HepG2 (cell line): ENCODE data around the gene CHRM5. TPM values are rescaled to one million over a fixed set of nuclear protein-coding genes. Genes with fewer than 3 reads are reported as not detected.

Source experiments
- AKAP8 ChIP-seq: sonication (generic); formaldehyde crosslinking; IDR thresholded peaks from 2 replicates; pipeline ENCODE4 v1.5.1; 2020; ENCODE audit warnings: mild to moderate bottlenecking, missing genetic modification reagents
- CREBL2 ChIP-seq: sonication (generic); formaldehyde crosslinking; IDR thresholded peaks from 2 replicates; pipeline ENCODE4 v1.8.1; 2023; ENCODE audit warnings: missing genetic modification reagents, mild to moderate bottlenecking, borderline replicate concordance
- DNMT1 ChIP-seq: sonication (generic); formaldehyde crosslinking; IDR thresholded peaks from 2 replicates; pipeline ENCODE4 v1.5.1; 2020; ENCODE audit warnings: mild to moderate bottlenecking, missing genetic modification reagents
- DR1 ChIP-seq: sonication (generic); formaldehyde crosslinking; IDR thresholded peaks from 2 replicates; pipeline ENCODE4 v1.8.0; 2021; ENCODE audit warnings: mild to moderate bottlenecking, missing genetic modification reagents, inconsistent platforms
- HES4 ChIP-seq: sonication (generic); formaldehyde crosslinking; IDR thresholded peaks from 2 replicates; pipeline ENCODE4 v1.9.0; 2021; ENCODE audit warnings: mild to moderate bottlenecking, missing genetic modification reagents, borderline replicate concordance
- KDM5A ChIP-seq: fragments of 200-600 bp; sonication (generic); IDR thresholded peaks from 2 replicates; pipeline ENCODE4 v1.7.0; 2018; ENCODE audit warnings: antibody characterized with exemption, mild to moderate bottlenecking, low read length, borderline replicate concordance
- MED8 ChIP-seq: sonication (generic); formaldehyde crosslinking; IDR thresholded peaks from 2 replicates; pipeline ENCODE4 v1.8.1; 2023; ENCODE audit warnings: mild to moderate bottlenecking, missing genetic modification reagents; ENCODE audit not compliant: insufficient replicate concordance
- MTA1 ChIP-seq: sonication (generic); formaldehyde crosslinking; IDR thresholded peaks from 2 replicates; pipeline ENCODE4 v1.4.0; 2020; ENCODE audit warnings: missing genetic modification reagents, mild to moderate bottlenecking, borderline replicate concordance
- SOX5 ChIP-seq: IDR thresholded peaks from 2 replicates; pipeline ENCODE4 v1.6.1; 2016; ENCODE audit warnings: borderline replicate concordance
- SRSF9 ChIP-seq: fragments of 200-400 bp; formaldehyde crosslinking; IDR thresholded peaks from 2 replicates; pipeline ENCODE4 v1.6.1; 2018; ENCODE audit warnings: borderline replicate concordance, mild to moderate bottlenecking, low read depth, low read length; ENCODE audit not compliant: insufficient read depth, poor library complexity, severe bottlenecking
- SRY ChIP-seq: sonication (generic); formaldehyde crosslinking; IDR thresholded peaks from 2 replicates; pipeline ENCODE4 v1.8.0; 2022; ENCODE audit warnings: mild to moderate bottlenecking, missing genetic modification reagents
- TBX2 ChIP-seq: sonication (generic); formaldehyde crosslinking; IDR thresholded peaks from 2 replicates; pipeline ENCODE4 v1.5.0; 2020; ENCODE audit warnings: missing genetic modification reagents, mild to moderate bottlenecking, borderline replicate concordance
- ZEB1 ChIP-seq: IDR thresholded peaks from 2 replicates; pipeline ENCODE4 v1.6.1; 2012; ENCODE audit warnings: mild to moderate bottlenecking, low read depth, inconsistent platforms; ENCODE audit not compliant: insufficient replicate concordance
- ZFP36L1 ChIP-seq: sonication (generic); formaldehyde crosslinking; IDR thresholded peaks from 2 replicates; pipeline ENCODE4 v1.8.0; 2022; ENCODE audit warnings: mild to moderate bottlenecking, missing genetic modification reagents, moderate library complexity
- ZFP41 ChIP-seq: sonication (generic); formaldehyde crosslinking; IDR thresholded peaks from 2 replicates; pipeline ENCODE4 v1.4.0; 2020; ENCODE audit warnings: mild to moderate bottlenecking, missing genetic modification reagents, borderline replicate concordance
- ZNF124 ChIP-seq: sonication (generic); formaldehyde crosslinking; IDR thresholded peaks from 2 replicates; pipeline ENCODE4 v1.4.0; 2020; ENCODE audit warnings: missing genetic modification reagents
- ZNF230 ChIP-seq: sonication (generic); formaldehyde crosslinking; IDR thresholded peaks from 2 replicates; pipeline ENCODE4 v1.4.0; 2020; ENCODE audit warnings: mild to moderate bottlenecking, missing genetic modification reagents
- ZNF33A ChIP-seq: sonication (generic); formaldehyde crosslinking; IDR thresholded peaks from 2 replicates; pipeline ENCODE4 v1.5.1; 2020; ENCODE audit warnings: missing genetic modification reagents, mild to moderate bottlenecking, moderate library complexity, borderline replicate concordance
- ZNF350 ChIP-seq: sonication (generic); formaldehyde crosslinking; IDR thresholded peaks from 2 replicates; pipeline ENCODE4 v1.4.0; 2020; ENCODE audit warnings: mild to moderate bottlenecking, low read depth, missing genetic modification reagents, borderline replicate concordance
- ZNF7 ChIP-seq: IDR thresholded peaks from 2 replicates; pipeline ENCODE4 v1.6.1; 2016; ENCODE audit warnings: missing biosample characterization, missing genetic modification reagents
- ZNF83 ChIP-seq: sonication (generic); formaldehyde crosslinking; IDR thresholded peaks from 2 replicates; pipeline ENCODE4 v1.4.0; 2020; ENCODE audit warnings: missing genetic modification reagents, mild to moderate bottlenecking, borderline replicate concordance
- polyA plus RNA-seq, 8 experiments: library from polyadenylated mRNA; depleted of rRNA in 3 of 8; stranded (reverse) in 7 of 8; unstranded in 1 of 8; fragments of >200 nt; fragmentation: Illumina TruSeq in 4 of 8; extraction: Trizol in 4 of 8; gene quantifications; 2 replicates each; pipeline versions ENCODE4 v1.2.1 to v1.2.3, GENCODE V29; 2011 to 2016; ENCODE audit warnings: low read depth in 4 of 8, missing spikeins in 1 of 8, mixed read lengths in 1 of 8; ENCODE audit not compliant: insufficient read depth in 1 of 8
- total RNA-seq, 5 experiments: library from RNA; depleted of rRNA; stranded (reverse); fragments of >200 nt; fragmentation: Illumina TruSeq; extraction: Trizol; gene quantifications; 2 replicates each; pipeline ENCODE4 v1.2.3, GENCODE V29; 2016; ENCODE audit warnings: low read depth in 1 of 5
- TF ChIP-seq, protein P1 (sequence below): IDR thresholded peaks from 2 replicates; pipeline ENCODE4 v1.6.1; 2012; ENCODE audit warnings: low read depth, low read length, improper control_type of control experiment
- TF ChIP-seq, protein P2 (sequence below): IDR thresholded peaks from 2 replicates; pipeline ENCODE4 v1.6.1; 2016; ENCODE audit warnings: missing compliant biosample characterization, missing genetic modification reagents, borderline replicate concordance

The CHRM5 gene
- total and polyA plus RNA-seq, 2 of the 13 experiments (the other 11 are each of a cell fraction or from before 2014, with no cell fraction given), result not detected

GRCh38 chr15:34101366-34102174, 133.3 kb downstream of the CHRM5 start, which contains the start of the genes EMC7 and PGBD4 (continued):
- TF ChIP-seq, protein P1, sequence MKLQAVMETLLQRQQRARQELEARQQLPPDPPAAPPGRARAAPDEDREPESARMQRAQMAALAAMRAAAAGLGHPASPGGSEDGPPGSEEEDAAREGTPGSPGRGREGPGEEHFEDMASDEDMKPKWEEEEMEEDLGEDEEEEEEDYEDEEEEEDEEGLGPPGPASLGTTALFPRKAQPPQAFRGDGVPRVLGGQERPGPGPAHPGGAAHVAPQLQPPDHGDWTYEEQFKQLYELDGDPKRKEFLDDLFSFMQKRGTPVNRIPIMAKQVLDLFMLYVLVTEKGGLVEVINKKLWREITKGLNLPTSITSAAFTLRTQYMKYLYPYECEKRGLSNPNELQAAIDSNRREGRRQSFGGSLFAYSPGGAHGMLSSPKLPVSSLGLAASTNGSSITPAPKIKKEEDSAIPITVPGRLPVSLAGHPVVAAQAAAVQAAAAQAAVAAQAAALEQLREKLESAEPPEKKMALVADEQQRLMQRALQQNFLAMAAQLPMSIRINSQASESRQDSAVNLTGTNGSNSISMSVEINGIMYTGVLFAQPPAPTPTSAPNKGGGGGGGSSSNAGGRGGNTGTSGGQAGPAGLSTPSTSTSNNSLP, result no peak; the same call in 1 of the 2 replicates
- TF ChIP-seq SRY (CRISPR knock-in tag) (0 out of 2 replicates have a peak, but pooled peaks have one; percentile 55), ZNF350 (peak; percentile 89), ZNF124 (CRISPR knock-in tag) (no peak), SRSF9 (no peak), ZFP41 (no peak), ZNF83 (CRISPR knock-in tag) (peak; percentile 78; the same call in 1 of the 2 replicates), TBX2 (CRISPR knock-in tag) (peak; percentile 37; the same call in 1 of the 2 replicates), AKAP8 (0 out of 2 replicates have a peak, but pooled peaks have one; percentile 47), DR1 (peak; percentile 57; the same call in 1 of the 2 replicates), SOX5 (CRISPR knock-in tag) (no peak), CREBL2 (CRISPR knock-in tag) (0 out of 2 replicates have a peak, but pooled peaks have one; percentile 27), HES4 (CRISPR knock-in tag) (peak; percentile 6; the same call in 1 of the 2 replicates), MTA1 (CRISPR knock-in tag) (peak; percentile 56; the same call in 1 of the 2 replicates), ZNF7 (CRISPR knock-in tag) (no peak), KDM5A (peak; percentile 85; the same call in 1 of the 2 replicates), ZFP36L1 (CRISPR knock-in tag) (0 out of 2 replicates have a peak, but pooled peaks have one; percentile 30), ZEB1 (no peak), MED8 (CRISPR knock-in tag) (no peak), ZNF230 (CRISPR knock-in tag) (no peak), DNMT1 (CRISPR knock-in tag) (no peak), ZNF33A (no peak)
- TF ChIP-seq, protein P2, sequence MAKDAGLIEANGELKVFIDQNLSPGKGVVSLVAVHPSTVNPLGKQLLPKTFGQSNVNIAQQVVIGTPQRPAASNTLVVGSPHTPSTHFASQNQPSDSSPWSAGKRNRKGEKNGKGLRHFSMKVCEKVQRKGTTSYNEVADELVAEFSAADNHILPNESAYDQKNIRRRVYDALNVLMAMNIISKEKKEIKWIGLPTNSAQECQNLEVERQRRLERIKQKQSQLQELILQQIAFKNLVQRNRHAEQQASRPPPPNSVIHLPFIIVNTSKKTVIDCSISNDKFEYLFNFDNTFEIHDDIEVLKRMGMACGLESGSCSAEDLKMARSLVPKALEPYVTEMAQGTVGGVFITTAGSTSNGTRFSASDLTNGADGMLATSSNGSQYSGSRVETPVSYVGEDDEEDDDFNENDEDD (CRISPR knock-in tag), result peak; percentile 34; the same call in 1 of the 2 replicates
